ENCODE measurements around the gene MRPL16. TPM values are rescaled to one million over a fixed set of nuclear protein-coding genes. Genes with fewer than 3 reads are reported as not detected.

The MRPL16 gene
- total and polyA plus RNA-seq, 8 donors, result 32.9 to 56.5 (median 51.5) TPM

- Histone ChIP-seq H3K27ac (peak overlapping the region in 1 of 2 donors; percentile 96), H3K4me3 (no peak overlapping the region), H3K36me3 (peaks cover 0 to 52% of the 10 kb centered on the region in 2 donors), H3K4me1 (peaks cover 0 to 60% of the 10 kb centered on the region in 2 donors), H3K27me3 (no peaks in the 10 kb centered on the region), H3K9me3 (no peaks in the 10 kb centered on the region)
- DNase-seq (no peak), ATAC-seq (peak; percentile 75)
- intact Hi-C loops (cut with DNase I), result no loop called here
- TF ChIP-seq CTCF (IDR thresholded peaks at IDR 0.05), result no peak
Observed at GRCh38 chr11:59776210-59777066, 34.1 kb downstream of the MRPL16 start.

GRCh38 chr11:59773083-59773440 lies 37.5 kb downstream of the MRPL16 start:
- Histone ChIP-seq H3K27ac (peak overlapping the region in 1 of 2 donors; percentile 96), H3K36me3 (peaks cover 0 to 36% of the 10 kb centered on the region in 2 donors), H3K4me1 (peaks cover 4 to 82% of the 10 kb centered on the region in 2 donors), H3K9me3 (no peaks in the 10 kb centered on the region), H3K4me3 (no peak overlapping the region), H3K27me3 (no peaks in the 10 kb centered on the region)
- DNase-seq (no peak), ATAC-seq (no peak)
- intact Hi-C loops (cut with DNase I), result no loop called here
- TF ChIP-seq CTCF (IDR thresholded peaks at IDR 0.05), result no peak

GRCh38 chr11:59771605-59772004 lies 39.0 kb downstream of the MRPL16 start:
- Histone ChIP-seq H3K36me3 (peaks cover 0 to 29% of the 10 kb centered on the region in 2 donors), H3K27me3 (no peaks in the 10 kb centered on the region), H3K9me3 (no peaks in the 10 kb centered on the region), H3K27ac (peak overlapping the region in 1 of 2 donors; percentile 96), H3K4me1 (peaks cover 4 to 82% of the 10 kb centered on the region in 2 donors), H3K4me3 (no peak overlapping the region)
- TF ChIP-seq CTCF (IDR thresholded peaks at IDR 0.05), result no peak
- DNase-seq, result no peak
- ATAC-seq, result peak; percentile 36
- intact Hi-C loops (cut with DNase I), result no loop called here

- no peaks in the 10 kb centered on the region for H3K27me3 ChIP-seq
- DNase-seq (no peak), ATAC-seq (no peak)
- intact Hi-C loops (cut with DNase I), result no loop called here
- H3K4me3 ChIP-seq, result no peak overlapping the region
- H3K4me1 ChIP-seq, result peaks cover 4 to 82% of the 10 kb centered on the region in 2 donors
- peaks cover 0 to 29% of the 10 kb centered on the region in 2 donors for H3K36me3 ChIP-seq
- H3K9me3 ChIP-seq, result no peaks in the 10 kb centered on the region
- no peak for TF ChIP-seq CTCF (IDR thresholded peaks at IDR 0.05)
- H3K27ac ChIP-seq, result peak overlapping the region in 1 of 2 donors; percentile 49
Observed at GRCh38 chr11:59770869-59771268, 39.7 kb downstream of the MRPL16 start.

- Histone ChIP-seq H3K27me3 (no peaks in the 10 kb centered on the region), H3K4me3 (no peak overlapping the region), H3K4me1 (peaks cover 4 to 83% of the 10 kb centered on the region in 2 donors), H3K9me3 (no peaks in the 10 kb centered on the region), H3K36me3 (peaks cover 0 to 23% of the 10 kb centered on the region in 2 donors), H3K27ac (peak overlapping the region in 1 of 2 donors; percentile 49)
- no peak for TF ChIP-seq CTCF (IDR thresholded peaks at IDR 0.05)
- intact Hi-C loops (cut with DNase I), result no loop called here
- ATAC-seq, result no peak
- DNase-seq, result no peak
Observed at GRCh38 chr11:59770319-59770718, 40.3 kb downstream of the MRPL16 start.

Measured in left lung (tissue), 10 donors.